Kidney (tissue), 14 donors: ENCODE measurements around the gene AK6. TPM values are rescaled to one million over a fixed set of nuclear protein-coding genes. Genes with fewer than 3 reads are reported as not detected.

Source experiments
- DNase-seq, 5 donors: peaks; one replicate each; pipeline ENCODE4 v3.0.0-alpha.2; 2013 to 2020
- FAIRE-seq: peaks from 2 replicates; lab custom pipeline; 2012; peaks lifted over from hg19 to GRCh38; lab: Jason Lieb, UNC
- H3K27ac ChIP-seq, 2 donors: one replicate each; pipeline ENCODE4 v1.7.0; 2013; ENCODE audit warnings: low read depth in 2 of 2, low read length in 2 of 2, inconsistent platforms in 1 of 2
- H3K27me3 ChIP-seq: one replicate; pipeline ENCODE4 v1.7.1; 2013; ENCODE audit warnings: low read length, inconsistent platforms; ENCODE audit not compliant: control insufficient read depth, insufficient read depth
- H3K36me3 ChIP-seq, 3 donors: one replicate each; pipeline versions ENCODE4 v1.7.0 to v1.7.1; 2013; ENCODE audit warnings: low read length in 3 of 3, control low read depth in 1 of 3, inconsistent platforms in 1 of 3; ENCODE audit not compliant: insufficient read depth in 3 of 3, control insufficient read depth in 2 of 3
- H3K4me1 ChIP-seq, 3 donors: one replicate each; pipeline versions ENCODE4 v1.7.0 to v1.7.1; 2013; ENCODE audit warnings: low read length in 3 of 3, inconsistent platforms in 1 of 3, low read depth in 1 of 3; ENCODE audit not compliant: control insufficient read depth in 2 of 3, insufficient read depth in 2 of 3
- H3K4me3 ChIP-seq, 3 donors: one replicate each; pipeline versions ENCODE4 v1.7.0 to v1.8.1; 2013; ENCODE audit warnings: low read length in 3 of 3, control low read depth in 1 of 3, inconsistent platforms in 1 of 3
- H3K9ac ChIP-seq, 3 donors: one replicate each; pipeline versions ENCODE4 v1.7.0 to v1.7.1; 2013; ENCODE audit warnings: low read length in 3 of 3, control low read depth in 1 of 3, inconsistent platforms in 1 of 3
- H3K9me3 ChIP-seq, 3 donors: one replicate each; pipeline versions ENCODE4 v1.7.0 to v1.7.1; 2013; ENCODE audit warnings: low read length in 3 of 3, control low read depth in 1 of 3, inconsistent platforms in 1 of 3; ENCODE audit not compliant: control insufficient read depth in 2 of 3, insufficient read depth in 1 of 3
- CTCF ChIP-seq: IDR thresholded peaks from 3 replicates; pipeline ENCODE4 v1.5.1; 2012; ENCODE audit warnings: mild to moderate bottlenecking, moderate library complexity, borderline replicate concordance; ENCODE audit not compliant: insufficient read depth; ENCODE audit errors: extremely low read depth
- intact Hi-C: fragments of 100-400 bp; cut with DNase I; formaldehyde crosslinking; loops from one replicate; pipeline ENCODE4 v1.11.1; 2022
- polyA plus RNA-seq: library from polyadenylated mRNA; stranded (reverse); fragments of 350-450 nt; fragmentation: Illumina TruSeq; extraction: RNeasy Lipid Tissue Mini Kit (QIAGEN cat#74804); gene quantifications from one replicate; pipeline ENCODE4 v1.2.3, GENCODE V29; 2014; ENCODE audit warnings: low read depth, low replicate concordance; ENCODE audit not compliant: insufficient read depth
- total RNA-seq: library from RNA; stranded (reverse); fragmentation: NEBNext Ultra II Directional; extraction: Animal tissue kit (Norgen Biotek cat#: 25700); gene quantifications from one replicate; pipeline ENCODE4 v1.2.1, GENCODE V29; 2021
- donor health status: control.
- donor health status: control.
- donor health status: control.
- donor health status: control.
- donor health status: control.
- donor health status: DM: yes; HTN: yes; CAD: no.
- donor health status: Normal renal cell carcinoma (clear cell type).

The AK6 gene
- total and polyA plus RNA-seq, 2 donors from 2014 or later = 31.1 to 73.7 TPM

GRCh38 chr5:69305512-69305911 is 63.8 kb downstream of the AK6 start:
- no peaks in the 10 kb centered on the region for H3K4me1 ChIP-seq
- FAIRE-seq (no peak), DNase-seq (no peak)
- H3K27me3 ChIP-seq = no peaks in the 10 kb centered on the region
- H3K9me3 ChIP-seq = no peaks in the 10 kb centered on the region
- H3K9ac ChIP-seq = no peak overlapping the region
- no peak overlapping the region for H3K27ac ChIP-seq
- peaks cover 0 to 8% (median 2%) of the 10 kb centered on the region in 3 donors for H3K36me3 ChIP-seq
- TF ChIP-seq CTCF = no peak
- intact Hi-C loops = no loop called here
- H3K4me3 ChIP-seq = no peak overlapping the region

Other genes starting within 250 kb of the AK6 start
- gene CCNB1, start 202.4 kb downstream of the AK6 start, total RNA-seq = 5.9 TPM
- gene CCNB1, start 202.4 kb downstream of the AK6 start, polyA plus RNA-seq = 5.1 TPM
- gene CENPH, start 179.9 kb downstream of the AK6 start, total RNA-seq = 3.1 TPM
- gene CENPH, start 179.9 kb downstream of the AK6 start, polyA plus RNA-seq = 1.5 TPM
- 22.7 TPM for gene CDK7, start 134.6 kb downstream of the AK6 start, total RNA-seq
- 29.4 TPM for gene CDK7, start 134.6 kb downstream of the AK6 start, polyA plus RNA-seq
- gene CCDC125, start 36.7 kb downstream of the AK6 start, total RNA-seq = 10.6 TPM
- gene CCDC125, start 36.7 kb downstream of the AK6 start, polyA plus RNA-seq = 4.5 TPM
- gene TAF9, start within 50 bp of the AK6 start, total RNA-seq = 42.4 TPM
- 46.4 TPM for gene TAF9, start within 50 bp of the AK6 start, polyA plus RNA-seq
- 26.6 TPM for gene RAD17, start 298 bp upstream of the AK6 start, total RNA-seq
- 19.7 TPM for gene RAD17, start 298 bp upstream of the AK6 start, polyA plus RNA-seq
- gene MARVELD2, start 45.6 kb upstream of the AK6 start, total RNA-seq = 41.2 TPM
- 8.5 TPM for gene MARVELD2, start 45.6 kb upstream of the AK6 start, polyA plus RNA-seq
- gene OCLN, start 123.3 kb upstream of the AK6 start, total RNA-seq = 127 TPM
- 13.5 TPM for gene OCLN, start 123.3 kb upstream of the AK6 start, polyA plus RNA-seq
- 36.6 TPM for gene GTF2H2C, start 190.7 kb upstream of the AK6 start, total RNA-seq
- gene GTF2H2C, start 190.7 kb upstream of the AK6 start, polyA plus RNA-seq = 21.5 TPM